Neural cell (in vitro differentiated cells): ENCODE results near the gene SYT1.

Source experiments
- CTCF ChIP-seq: fragments of 450-650 bp; IDR thresholded peaks from 2 replicates; pipeline ENCODE4 v1.5.1; 2014; ENCODE audit warnings: antibody characterized with exemption, mild to moderate bottlenecking, moderate library complexity; ENCODE audit not compliant: poor library complexity, severe bottlenecking
- EP300 ChIP-seq: fragments of 450-650 bp; conservative IDR thresholded peaks from 2 replicates; pipeline ENCODE4 v1.6.1; 2014; ENCODE audit warnings: antibody characterized with exemption, mild to moderate bottlenecking, moderate library complexity; ENCODE audit not compliant: poor library complexity, severe bottlenecking
- EZH2 ChIP-seq: fragments of 200-600, 300-800 bp; shearing (Covaris generic), sonication (generic); IDR thresholded peaks from 2 replicates; pipeline ENCODE4 v1.6.1; 2014; ENCODE audit warnings: antibody characterized with exemption, low read length, borderline replicate concordance, mild to moderate bottlenecking; ENCODE audit not compliant: insufficient read depth, poor library complexity, severe bottlenecking
- MXI1 ChIP-seq: fragments of 450-650 bp; conservative IDR thresholded peaks from 2 replicates; pipeline ENCODE4 v1.6.1; 2014; ENCODE audit warnings: antibody characterized with exemption, mild to moderate bottlenecking; ENCODE audit not compliant: poor library complexity, severe bottlenecking

GRCh38 chr12:78929075-78929418 lies 64.5 kb downstream of the SYT1 start:
- TF ChIP-seq MXI1, result no peak
- TF ChIP-seq CTCF, result no peak
- no peak for TF ChIP-seq EZH2
- TF ChIP-seq EP300, result no peak
